HG03460 (cell line): ENCODE results near the gene PDE9A.

Experiments
- ATAC-seq: cut with Tn5 transposase; IDR thresholded peaks from one replicate; pipeline ENCODE4 v1.9.1; 2021; ENCODE audit not compliant: unreplicated experiment

PDE9A gene

DNA sequence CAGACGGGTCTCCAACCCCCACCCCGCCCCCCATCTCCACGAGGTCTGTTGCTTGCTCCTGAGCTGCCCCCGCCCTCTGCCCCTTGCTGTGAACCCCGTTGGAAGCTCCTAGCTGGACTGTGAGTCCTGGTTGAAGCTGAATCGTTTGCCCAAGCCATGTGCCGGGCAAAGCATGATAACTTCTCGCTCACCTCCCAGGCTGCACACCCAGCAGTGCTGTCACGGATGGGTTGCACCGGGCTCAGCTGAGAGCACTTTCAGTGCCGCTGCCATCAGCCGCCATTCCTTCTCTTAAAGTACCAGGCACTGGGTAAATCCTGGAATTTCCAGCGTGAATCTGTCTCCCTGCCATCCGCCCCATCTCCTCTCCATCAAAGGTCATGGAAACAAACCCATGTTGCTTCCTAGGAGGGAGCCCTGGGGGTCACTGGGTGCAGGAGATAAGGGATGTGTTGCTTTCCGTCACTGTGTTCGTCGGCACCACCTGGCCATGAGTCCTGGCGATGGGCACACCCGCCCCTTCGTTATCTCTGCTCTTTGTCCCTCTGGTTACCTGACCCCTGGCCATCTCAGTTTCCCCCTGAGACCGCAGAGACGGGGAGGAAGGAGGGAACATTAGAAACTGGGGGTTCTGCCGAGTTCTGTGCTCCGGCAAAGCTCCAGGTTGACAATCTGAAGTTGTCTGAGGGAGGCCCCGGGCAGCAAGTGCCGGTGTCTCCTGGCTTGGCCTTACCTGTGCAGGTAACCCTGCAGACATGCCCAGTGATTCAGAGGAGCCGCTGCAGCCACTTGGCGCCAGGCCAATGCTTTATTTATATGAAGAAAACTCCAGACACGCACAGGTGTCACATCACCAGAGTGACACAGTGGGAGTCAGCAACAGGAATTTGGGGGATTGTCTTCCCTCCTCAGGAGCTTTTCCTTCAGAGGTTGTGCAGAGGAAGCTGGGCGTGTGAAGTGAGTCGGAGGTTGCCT, 2.7 kb downstream of the PDE9A start:
- no peak for ATAC-seq

DNA sequence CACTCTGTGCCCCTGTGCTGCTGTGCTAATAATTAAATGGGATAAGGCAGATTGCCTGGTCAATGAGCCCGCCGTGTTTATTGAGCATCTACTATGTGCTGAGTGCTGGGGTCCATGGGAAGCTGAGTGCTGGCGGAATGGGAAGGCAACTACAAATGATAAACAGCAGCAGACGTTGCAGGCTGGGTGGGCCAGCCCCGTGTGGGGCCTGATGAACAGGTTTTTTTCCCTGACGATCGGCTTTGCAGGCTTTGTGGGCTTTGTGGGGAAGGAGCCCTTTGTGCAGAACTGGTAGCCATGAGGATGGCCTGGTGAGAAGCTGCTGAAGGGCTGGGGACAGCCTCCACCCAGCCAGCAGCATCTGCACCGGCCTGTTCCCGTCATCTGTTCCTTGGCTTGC, 3.5 kb downstream of the PDE9A start:
- ATAC-seq, result no peak

- no peak for ATAC-seq
Observed at GRCh38 chr21:42657676-42658319, 4.4 kb downstream of the PDE9A start.

DNA sequence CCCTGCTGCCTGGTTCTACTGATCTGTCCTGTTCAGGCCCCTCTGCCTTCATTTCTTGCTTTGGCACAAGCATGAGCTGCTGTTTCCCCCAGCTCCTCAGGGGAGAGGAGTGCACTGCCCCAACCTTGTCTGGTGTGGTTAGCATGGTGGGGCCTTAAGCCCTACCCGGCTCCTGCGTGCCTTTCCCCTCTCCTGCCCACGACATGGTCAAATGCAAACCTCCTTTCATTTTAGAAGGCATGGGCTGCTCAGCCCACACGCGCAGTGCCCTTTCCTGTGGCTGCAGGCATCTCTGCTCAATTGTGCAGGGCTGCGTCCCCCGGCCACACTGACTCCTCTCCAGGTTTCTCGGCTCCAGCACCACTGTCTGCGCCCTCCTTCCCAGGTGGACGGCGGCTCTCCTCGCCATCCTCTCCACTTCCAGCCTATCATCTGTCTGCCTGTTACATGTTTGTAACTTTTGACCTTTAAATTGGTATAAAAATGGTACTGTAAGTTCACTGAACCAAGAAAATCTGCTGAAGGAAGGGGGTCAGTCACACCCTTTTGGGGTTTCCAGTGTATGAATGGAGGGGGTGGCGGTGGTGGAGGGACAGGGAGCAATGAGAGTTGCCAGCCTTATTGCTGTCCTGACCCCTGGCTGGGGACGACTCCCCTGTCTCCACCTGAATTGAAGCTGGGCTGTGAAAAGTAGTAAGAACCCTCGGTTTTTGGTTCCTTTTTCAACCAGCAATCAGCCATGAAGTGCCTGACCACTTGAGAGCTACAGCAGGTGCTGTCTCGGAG, 5.1 kb downstream of the PDE9A start:
- no peak for ATAC-seq

DNA sequence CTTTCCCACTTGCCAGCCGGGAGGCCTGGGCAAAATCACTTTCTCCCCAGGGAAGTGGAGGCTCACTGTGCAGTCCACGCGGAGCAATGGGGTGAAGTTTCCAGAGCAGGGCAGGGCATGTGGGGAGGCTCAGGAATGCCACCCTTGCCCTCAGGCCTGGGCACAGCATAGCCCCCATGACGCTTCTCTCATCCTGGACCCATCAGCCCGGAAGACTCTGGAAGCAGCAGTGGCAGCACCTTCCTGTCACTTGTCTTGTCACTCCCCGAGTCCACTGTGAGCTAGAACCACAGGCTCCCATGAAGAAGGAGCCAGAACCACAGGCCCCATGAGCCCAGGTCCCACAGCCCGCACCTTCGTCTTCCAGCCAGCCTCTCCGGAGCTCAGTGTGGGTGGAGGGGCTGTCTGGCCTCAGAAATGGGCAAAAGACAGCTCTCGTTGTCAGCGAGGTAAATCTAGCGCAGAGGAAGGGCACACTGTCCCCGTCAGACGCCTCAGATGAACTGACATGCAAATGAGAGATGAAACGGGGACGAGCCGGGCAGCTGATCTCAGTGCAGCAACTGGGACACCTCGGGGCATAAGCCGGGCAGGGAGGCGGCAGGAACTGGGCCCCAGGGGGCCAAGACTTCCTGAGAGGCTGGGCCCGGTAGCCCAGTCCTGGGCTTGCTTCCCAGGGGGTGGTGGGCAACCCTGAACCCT, 6.1 kb downstream of the PDE9A start:
- no peak for ATAC-seq

DNA sequence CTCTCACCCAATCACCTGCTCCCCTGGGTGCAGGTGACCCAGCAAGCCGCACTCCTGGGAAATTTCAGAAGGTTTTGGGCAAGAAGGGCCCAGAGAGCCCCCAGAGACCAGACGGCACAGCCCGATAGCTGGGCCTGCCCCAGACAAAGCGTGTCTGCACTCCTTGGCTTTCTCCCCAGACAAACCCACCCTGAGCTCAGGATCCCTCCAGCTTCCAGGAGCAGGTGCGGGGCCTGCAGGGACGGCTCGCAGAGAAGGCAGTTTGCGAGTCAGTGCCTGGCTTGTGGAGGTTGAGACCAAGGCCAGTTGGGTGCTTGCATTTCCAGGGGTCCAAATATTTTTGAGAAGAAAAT, 6.7 kb downstream of the PDE9A start:
- no peak for ATAC-seq

GRCh38 chr21:42661688-42662429, 8.4 kb downstream of the PDE9A start:
- ATAC-seq, result no peak

DNA sequence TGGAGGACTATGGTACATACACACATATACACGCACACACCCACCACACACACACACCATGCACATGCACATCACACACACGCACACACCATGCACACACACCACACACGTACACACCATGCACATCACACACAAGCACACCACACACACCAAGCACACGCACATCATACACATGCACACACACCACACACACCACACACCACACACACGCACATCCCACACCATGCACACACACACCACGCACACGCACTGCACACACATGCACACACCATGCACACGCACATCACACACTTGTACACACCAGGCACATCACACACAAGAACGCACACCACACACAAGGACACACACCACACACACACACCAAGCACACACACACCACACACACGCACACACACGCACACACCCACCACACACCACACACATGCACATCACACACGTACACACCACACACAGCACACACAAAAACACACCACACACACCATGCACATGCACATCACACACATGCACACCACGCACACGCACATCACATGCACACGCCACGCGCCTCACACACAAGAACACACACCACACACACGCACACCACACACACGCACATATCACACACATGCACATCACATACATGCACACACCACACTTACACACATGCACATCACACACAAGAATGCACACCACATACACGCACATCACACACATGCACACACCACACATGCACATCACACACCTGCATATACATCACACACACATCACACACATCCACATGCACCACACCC, 9.2 kb downstream of the PDE9A start:
- no peak for ATAC-seq

DNA sequence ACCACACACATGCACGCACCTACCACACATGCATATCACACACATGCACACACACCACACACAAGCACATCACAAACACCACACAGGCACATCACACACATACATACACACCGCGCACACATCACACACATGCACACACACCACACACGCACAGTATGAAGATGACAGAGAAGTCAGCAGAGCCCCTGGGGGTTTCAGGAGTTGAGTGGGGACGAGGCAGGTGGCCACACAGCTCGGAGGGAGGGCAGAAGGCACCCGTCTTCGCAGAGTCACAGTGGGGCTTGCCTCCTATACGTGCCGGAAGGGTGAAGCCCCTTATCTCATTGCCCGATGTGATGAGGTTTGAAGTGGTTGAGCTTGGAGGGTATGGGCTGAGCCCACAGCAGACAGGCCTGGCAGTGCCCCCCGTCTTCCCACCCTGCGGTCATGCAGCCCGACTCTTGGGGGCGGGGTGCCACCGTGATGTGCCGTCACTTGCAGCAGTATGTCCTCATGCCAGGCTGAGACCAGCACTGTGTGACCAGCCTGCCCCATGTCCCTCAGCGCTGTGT, 9.9 kb downstream of the PDE9A start:
- no peak for ATAC-seq

DNA sequence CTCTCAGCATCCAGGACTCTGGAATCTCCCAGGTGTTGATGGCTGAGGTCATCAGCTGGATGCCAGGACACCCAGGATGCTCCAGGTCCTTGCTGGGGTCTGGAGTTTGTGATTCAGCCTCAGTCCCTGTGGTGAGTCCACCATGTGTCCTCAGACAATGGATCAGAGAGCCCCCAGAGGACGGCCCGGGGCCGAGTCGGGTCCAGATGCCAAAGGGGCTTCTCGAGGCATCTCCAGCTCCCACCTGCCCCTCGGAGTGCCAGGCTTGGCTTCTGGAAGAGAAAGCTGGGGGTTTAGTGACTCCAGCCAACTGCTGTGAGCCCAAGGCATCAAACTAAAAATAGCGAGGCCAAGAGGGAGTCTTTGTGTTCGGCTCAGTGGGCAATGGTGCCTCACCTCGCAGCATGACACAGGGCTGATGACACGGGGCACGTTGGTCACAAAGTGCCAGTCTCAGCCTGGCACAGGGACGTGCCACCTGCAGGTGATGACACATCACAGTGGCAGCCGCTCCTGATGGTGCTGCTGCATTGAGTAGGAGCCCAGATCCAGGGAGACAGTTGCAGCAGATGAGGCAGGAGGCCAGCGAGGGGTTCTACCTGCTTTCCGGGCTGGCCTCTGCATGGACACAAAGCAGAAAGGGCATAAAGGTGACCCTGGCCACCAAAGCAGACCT, 10.6 kb downstream of the PDE9A start:
- no peak for ATAC-seq

GRCh38 chr21:42664614-42665013, 11.2 kb downstream of the PDE9A start:
- no peak for ATAC-seq

DNA sequence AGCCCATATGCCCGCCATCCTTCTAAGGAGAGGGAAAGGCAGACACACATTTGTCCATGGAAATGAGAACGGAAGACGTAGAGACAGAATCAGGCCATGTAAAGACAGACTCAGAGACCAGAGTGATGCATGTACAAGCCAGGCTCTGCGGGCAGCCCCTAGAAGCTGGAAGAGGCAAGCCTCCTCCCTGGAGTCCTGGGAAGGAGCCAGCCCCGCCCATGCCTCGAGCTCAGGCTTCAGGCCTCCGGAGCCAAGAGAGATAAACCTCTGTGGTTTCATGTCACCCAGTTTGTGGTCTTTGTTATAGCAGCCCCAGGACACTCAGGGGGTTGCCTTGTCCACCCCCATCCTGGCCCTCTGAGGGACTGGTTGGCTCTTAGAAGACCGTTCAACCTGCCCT, 11.6 kb downstream of the PDE9A start:
- no peak for ATAC-seq

DNA sequence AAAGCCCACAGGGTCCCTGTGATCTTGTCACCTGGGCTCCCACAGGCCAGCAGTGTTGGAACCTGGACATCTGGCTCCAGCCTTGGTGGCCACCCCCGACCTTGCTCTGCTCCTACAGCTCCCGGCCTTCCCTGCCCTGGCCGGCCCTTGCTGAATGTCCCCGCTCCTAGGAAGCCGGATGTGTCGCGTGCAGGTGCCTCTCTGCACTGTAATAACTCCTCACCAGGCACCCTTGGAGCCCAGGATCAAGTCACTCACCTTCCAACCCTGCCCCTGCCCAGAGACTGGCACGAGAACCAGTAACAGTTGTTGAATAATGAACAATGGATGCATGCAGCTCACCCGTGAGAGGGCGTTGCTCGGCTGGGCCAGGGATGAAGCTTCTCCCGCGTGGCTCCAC, 12.1 kb downstream of the PDE9A start:
- no peak for ATAC-seq

DNA sequence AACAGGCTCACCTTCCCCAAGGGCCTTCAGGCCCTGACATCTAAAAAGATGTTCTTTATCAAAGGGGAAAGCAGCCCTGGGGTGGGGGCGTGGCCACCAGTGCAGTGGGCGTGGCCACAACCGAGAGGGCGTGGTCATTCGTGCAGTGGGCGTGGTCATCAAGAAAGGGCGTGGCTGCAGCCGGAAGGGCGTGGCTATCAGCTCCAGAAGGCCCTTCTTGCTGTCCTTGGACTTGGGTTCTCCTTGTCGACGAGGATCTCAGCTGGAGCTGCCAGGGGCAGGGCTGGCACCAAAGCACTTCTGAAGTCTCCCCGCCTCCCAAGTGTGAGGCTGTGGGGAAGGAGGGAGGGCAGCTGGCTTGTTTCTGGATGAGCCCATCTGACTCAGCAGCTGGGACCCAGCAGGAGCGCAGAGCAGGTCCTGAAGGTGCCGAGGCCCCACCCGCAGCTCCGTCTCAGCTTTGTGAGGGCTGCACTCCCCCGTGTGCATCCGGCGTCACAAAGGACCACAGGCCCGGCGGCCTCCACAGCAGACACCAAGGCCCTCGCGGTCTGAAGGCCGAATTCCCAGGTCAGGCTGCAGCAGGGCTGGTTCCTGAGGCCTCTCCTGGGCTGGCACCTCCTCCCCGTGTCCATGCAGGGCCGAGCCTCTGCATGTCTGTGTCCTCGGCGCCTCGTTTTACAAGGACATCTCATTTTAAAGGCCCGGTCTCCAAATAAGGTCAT, 12.8 kb downstream of the PDE9A start:
- ATAC-seq, result no peak

- ATAC-seq, result no peak
Observed at GRCh38 chr21:42666925-42667324, 13.5 kb downstream of the PDE9A start.

DNA sequence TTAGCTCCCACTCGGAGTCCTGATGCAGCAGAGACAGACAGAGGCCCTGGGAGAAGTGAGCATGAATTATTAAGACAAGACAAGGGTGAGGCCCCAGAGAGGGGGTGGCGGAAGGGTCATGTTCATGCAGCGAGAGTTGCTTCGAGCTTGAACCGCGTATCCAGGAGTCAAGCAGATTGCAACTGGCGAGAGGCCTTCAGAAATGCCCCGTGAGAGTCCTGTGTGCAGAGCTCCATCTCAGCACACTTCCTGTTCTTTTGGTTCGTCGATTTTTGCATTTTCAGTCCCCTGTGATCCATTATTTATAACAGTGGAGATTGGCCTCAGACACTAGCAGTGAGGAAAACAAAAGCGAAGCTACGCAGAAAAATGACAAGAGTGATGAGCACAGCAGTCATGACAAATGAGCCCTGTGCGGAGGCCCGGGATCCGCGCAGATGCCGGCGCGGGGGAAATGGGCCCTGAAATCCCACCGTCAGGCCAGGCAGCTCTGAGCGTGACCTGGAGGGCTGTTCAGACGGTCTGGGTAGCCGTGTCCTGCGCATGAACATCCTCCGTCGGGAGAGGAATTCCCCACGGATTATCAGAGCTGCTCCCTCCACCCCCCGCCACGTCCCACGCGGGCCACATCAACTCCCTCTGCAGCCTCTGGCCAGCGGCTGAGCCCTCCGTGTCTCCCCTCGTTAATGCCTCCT, 15.0 kb downstream of the PDE9A start:
- no peak for ATAC-seq

- no peak for ATAC-seq
Observed at GRCh38 chr21:42669041-42669440, 15.6 kb downstream of the PDE9A start.
